ENCODE results near the gene CIAO2A.

- TF ChIP-seq, protein P1, sequence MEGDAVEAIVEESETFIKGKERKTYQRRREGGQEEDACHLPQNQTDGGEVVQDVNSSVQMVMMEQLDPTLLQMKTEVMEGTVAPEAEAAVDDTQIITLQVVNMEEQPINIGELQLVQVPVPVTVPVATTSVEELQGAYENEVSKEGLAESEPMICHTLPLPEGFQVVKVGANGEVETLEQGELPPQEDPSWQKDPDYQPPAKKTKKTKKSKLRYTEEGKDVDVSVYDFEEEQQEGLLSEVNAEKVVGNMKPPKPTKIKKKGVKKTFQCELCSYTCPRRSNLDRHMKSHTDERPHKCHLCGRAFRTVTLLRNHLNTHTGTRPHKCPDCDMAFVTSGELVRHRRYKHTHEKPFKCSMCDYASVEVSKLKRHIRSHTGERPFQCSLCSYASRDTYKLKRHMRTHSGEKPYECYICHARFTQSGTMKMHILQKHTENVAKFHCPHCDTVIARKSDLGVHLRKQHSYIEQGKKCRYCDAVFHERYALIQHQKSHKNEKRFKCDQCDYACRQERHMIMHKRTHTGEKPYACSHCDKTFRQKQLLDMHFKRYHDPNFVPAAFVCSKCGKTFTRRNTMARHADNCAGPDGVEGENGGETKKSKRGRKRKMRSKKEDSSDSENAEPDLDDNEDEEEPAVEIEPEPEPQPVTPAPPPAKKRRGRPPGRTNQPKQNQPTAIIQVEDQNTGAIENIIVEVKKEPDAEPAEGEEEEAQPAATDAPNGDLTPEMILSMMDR (IDR thresholded peaks at IDR 0.05): no peak
- TF ChIP-seq POLR2A (IDR thresholded peaks at IDR 0.05): no peak
These were observed 13.7 kb upstream of the CIAO2A start for GRCh38 chr15:64107337-64107736.
